T-helper 1 cell treated with Interleukin-12 subunit alpha and Interleukin-12 subunit beta and Interleukin-4 antibody, amounts not matched to agents 30 ng/mL and 1 ng/mL, for 36 hours (primary cell): ENCODE measurements around the gene PLCZ1. TPM values are rescaled to one million over a fixed set of nuclear protein-coding genes. Genes with fewer than 3 reads are reported as not detected.
"Not testable (repeated sequence)": the region's sequence is repeated elsewhere in the genome, so short reads cannot be mapped to it uniquely, and the experiment has no call there.

Source experiments
- intact Hi-C: fragments of 100-400 bp; cut with micrococcal nuclease; formaldehyde crosslinking; loops from one replicate; pipeline ENCODE4 v1.15.1; 2024
- total RNA-seq: library from RNA; stranded (reverse); gene quantifications from 2 replicates; pipeline ENCODE4 v1.2.3, GENCODE V29; 2022

Gene PLCZ1
- total RNA-seq, 1 donor from 2014 or later, result not detected

DNA sequence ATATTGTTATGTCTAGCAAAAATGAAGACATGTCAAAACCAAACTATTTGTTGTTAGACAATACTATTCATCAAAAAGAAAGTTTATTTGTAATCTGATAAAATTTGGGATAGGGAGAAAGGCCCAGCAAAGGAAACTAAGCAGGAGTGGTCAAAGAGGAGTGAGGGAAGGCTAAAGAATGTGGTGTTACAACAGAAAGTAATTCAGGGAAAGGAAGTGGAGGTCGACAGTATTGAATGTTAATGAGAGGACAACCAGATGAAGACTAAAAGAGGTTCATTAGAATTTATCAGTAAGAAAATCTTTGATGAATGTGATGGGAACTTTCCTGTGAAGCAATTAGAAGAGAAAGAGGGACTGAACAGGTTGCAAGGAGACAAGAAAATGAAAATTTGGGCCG, 33.9 kb downstream of the PLCZ1 start:
- intact Hi-C loops, result no loop called here

DNA sequence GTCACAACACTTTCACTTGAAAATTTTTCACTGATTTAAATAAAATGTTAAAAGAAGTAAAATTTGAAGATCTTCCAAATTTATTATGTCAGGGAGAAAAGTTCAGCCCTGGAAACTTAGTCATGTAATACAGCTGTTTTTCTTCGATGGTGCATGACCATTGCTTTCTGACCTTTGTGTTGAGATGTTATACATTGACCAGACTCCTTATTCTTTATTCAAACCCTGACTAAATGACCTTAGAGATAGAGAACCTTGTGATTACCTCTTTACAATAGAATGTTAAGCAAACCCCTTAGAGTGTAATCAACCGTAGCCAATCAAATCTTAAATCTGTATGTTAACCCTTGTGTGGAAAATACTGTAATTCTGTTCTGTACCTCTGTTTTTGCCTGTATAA, 34.5 kb downstream of the PLCZ1 start:
- intact Hi-C loops, result no loop called here

DNA sequence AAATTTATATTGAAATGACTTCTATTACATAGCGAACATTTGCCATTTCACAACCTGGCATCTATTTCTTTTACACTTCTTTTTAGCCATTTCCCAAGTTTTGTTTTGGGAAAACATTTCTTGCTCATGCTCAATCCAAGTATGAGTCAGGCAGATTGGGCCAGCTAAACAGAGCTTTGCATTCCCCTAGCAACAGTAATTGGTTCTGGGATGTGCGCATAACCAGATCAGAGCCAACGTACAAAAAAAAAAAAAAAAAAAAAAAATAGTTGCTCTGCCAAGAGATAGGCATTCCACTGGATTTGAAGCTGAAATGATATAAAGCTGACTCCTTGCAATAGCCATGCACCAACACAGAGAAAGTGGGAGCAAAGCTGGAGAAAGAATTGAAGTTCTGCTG, 37.5 kb downstream of the PLCZ1 start:
- intact Hi-C loops, result no loop called here

DNA sequence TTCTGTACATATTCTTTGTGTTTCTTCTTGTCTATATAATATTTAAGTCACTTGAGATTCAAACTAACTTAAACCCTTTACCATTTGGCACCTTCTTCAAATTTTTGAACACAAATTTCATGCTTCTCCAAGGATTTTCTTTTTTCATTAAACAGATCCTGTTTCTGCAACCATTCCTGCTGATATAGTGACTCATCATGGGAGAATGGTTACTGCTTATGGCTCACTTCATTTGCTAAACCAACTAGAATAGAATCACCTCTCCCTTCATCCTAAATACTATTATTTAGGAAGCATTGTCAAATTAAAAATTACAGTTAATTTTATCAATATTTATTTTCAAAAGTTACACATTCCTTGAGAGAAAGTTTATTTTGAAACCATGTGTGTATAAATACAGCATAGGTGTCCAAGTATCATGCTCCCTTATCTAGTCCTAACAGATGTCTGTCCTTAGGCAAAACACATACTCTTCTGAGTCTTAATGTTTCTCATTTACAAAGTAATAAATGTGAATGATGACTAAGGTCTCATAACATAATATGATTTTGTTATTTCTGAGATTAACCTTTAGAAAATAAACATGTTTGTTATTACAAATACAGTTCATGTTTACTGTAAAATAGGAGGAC, 40.7 kb downstream of the PLCZ1 start:
- intact Hi-C loops, result no loop called here

DNA sequence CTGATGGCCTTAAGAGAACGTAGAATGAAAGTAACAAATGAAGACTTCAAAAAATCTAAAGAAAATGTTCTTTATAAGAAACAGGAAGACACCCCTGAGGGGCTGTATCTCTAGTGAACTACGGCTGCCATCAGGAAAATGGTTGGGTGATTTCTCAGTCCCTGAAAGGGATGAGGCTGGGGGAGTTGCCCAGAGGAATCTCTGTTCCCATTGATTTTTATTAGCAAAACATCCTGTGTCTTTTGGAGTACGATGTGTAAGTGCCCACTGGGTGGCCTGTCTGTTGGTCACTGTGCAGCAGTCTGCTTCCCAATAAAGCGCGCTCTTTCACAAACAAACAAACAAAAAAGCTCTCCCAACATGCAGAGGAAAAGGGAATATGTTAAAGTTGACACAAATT, 43.8 kb downstream of the PLCZ1 start:
- intact Hi-C loops, result not testable (repeated sequence)

DNA sequence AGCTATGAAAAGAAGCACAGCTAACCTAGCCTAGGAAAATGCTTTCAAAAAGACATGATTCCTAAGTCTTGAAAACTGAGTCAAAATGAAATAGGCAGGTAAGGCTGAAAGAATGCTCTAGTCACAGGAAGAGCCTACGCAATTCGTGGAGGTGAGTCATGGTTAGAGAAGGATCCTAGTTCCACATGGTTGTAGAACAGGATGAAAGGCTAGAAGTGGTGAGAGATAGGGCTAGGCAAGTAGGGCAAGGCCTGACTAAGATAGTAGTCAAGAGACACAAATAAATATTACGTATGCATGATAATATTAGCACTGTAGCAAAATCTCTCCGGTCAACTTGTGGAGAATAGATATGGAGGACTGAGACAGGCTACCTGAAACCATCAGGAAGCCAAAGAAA, 47.2 kb downstream of the PLCZ1 start:
- intact Hi-C loops, result no loop called here

DNA sequence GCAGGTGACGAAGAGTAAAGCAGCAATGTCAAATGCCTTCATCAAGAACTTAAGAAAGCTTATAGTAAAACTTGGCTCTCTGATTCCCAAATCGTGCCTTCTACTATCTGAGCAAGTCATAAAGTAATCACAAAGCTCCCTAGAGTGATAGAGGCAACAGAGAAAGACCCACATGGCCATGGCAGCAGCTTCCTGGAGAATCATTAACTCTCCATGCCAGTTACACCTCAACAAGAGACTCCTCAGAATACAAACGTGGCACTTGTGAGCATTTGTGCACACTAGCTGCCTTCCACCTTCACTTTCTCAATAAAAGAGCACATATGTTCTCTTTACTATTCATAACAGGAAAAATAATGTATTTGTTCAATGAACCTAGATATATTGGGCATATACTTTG, 48.0 kb downstream of the PLCZ1 start:
- intact Hi-C loops, result no loop called here

DNA sequence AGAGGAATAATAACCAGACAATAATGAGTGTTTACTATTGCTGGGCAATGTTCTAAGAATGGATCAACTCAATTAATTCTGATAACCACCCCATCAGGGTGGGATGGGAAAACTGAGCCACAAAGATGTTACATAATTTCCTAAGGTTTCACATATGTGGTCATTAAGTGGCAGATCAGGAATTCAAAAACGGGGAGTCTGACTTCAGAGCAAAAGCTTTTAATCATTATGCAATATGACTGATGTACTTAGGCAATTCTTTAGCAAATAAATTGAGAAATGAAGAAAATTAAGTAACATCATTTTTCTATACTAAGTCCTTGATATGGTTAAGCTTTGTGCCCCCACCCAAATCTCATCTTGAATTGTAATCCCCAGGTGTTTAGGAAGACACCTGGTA, 53.4 kb downstream of the PLCZ1 start:
- intact Hi-C loops, result no loop called here

DNA sequence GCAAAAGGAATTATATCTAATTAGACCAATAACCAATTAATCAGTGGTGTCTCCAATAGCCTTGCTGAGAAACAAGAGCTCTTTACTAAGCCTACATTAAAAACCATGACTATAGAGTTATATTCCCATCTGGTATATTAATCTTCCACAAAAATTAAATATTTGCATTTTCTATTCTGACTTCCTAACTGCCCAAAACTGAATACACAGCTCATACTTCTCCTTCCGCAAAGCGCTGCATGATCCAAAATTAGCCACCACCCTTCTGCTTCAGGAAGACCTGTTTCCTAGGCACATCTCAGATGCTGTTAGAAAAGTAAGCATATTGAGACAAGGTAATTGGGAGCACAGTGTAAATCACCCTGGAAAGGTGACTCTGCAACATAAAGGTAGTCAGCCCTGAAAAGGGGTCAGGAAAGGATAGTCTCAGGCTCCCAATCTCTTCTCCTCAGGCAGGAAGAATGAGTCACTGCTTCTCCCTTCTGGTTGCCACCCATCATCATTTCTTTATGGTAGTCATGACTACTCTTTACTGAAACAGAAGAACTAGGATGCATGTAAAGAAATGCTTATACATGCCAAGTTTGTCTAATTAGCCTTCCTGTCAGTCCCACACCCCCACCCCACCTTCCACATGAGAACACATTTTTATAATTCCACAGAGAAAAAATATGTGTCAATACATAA, 54.3 kb downstream of the PLCZ1 start:
- intact Hi-C loops, result no loop called here

DNA sequence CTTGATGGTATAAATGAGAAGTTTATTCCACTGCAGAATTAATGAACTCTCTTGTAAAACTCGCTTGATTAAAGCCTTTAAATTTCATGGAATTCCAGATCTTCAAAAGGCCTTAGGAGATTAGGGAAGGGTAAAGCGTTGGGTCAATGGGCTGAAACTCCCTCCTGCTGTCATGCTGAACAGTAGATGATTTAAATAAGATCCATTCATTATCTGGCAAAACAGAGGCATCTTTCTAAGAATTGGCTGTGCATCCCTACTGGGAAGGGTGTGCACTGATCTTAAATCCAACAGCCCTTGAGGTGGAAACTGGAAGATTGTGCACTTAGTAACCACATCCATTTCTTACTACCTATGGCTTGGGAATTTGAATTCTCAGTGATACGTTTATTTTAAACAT, 56.0 kb downstream of the PLCZ1 start:
- intact Hi-C loops, result no loop called here

DNA sequence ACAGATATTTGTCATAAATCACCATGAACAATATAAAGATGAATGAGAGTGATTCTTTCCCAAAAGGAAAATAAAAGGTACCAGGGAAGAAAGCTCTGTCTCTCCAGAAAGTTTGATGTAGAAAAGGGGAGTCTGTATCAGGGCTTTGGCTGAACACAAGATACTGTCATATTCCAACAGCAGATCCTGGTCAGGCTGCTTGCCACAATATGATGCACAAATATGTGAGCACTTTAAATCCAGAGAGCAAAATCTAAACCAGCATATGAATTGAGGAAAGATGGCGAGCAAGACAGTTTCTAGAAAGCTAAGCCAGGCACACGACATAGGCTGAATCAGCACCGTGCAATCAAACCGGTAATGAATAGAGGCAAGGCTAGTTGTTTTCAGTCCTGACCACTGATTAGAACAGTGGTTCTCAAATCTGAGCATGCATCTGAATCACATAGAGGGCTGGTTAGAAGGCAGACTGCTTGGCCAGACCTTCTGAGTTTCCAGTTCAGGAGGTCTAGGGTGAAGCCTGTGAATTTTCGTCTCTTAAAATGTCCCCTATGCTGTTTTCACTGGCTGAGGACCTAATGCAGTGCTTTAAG, 60.7 kb downstream of the PLCZ1 start:
- intact Hi-C loops, result no loop called here

DNA sequence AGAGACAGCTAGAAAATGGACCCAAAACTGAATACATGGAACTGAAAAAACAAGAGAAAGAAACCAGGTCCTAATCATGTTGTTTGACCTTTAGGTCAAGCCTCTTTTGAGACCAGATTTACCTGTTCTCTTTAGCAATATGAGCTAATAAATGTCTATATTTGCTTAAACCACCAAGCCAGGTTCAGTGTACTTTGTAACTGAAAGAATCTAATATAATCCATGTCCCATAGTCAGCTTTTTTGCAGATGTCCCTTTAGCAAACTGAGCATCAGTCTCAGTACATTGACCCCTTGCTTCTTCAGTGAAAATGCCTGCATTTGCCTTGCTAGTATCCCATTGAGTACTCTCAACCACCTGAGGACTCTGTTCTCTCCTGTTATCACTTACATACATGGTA, 61.7 kb downstream of the PLCZ1 start:
- intact Hi-C loops, result no loop called here

DNA sequence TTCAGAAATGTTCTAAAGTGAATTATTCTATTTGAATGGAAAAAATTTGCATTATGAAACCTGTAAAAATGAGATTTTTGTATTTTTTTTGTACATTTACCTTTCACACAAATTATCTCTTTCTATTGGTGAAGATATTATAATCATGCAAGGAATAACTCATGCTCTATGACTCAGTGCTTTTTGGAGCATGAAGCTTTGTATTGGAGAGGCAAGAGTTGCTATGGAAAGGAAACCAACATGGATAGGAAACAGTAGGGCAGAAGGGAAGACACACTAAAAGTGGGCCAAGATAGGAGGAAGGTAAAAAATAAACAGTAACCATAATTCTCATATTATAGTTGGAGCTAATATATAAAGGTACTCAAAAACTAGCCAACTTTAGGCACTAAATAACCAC, 79.0 kb downstream of the PLCZ1 start:
- intact Hi-C loops, result no loop called here

DNA sequence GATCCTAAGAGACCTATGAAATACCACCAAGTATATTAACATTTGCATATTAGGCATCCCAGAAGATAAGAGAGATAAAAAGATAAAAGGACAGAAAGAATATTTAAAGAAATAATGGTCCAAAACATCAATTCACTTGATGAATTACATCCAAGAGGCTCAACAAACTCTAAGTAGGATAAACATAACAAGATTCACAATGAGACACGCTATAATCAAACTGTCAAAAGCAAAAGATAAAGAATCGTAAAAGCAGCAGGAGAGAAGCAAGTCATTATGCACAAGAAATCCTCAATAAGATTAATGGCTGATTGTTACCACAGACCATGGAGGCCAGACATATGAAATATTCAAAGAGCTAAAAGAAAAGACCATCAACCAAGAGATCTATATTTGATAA, 79.6 kb downstream of the PLCZ1 start:
- intact Hi-C loops, result no loop called here

DNA sequence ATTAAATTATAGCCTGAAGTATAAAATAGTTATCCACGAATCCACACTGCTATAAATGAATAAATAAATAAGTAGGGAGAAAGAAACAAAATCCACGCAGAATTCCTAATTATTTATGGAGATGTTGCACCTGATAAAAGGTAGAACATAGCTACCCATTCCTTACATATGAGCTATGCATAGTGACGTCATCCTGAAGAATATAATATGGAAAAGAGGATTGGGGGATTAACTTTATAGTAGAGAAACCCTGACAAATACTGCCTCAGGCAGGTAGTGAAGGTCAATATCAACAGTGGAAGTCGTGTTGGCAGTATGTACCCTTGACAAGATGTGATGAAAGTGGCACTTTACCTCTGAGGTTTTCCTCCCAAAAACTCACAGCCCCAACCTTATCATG, 82.5 kb downstream of the PLCZ1 start:
- intact Hi-C loops, result no loop called here

DNA sequence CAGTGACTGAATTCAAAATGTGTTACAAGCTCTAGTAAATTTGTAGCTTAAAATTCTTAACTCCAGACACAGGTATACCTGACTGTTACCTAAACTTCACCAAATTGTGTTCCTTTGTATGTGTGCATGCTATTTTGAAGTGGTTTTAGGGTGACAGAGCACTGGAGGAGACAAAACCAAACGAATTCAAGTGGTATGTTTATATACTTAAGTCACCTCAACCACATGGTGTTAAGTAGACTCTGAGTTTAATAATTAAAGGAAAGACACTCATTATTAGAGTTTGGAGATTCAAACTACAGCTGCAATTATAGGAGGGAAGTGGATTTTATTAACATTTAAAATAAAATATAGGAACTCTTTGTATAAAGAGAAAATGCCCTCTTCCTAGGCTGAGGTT, 84.3 kb downstream of the PLCZ1 start:
- intact Hi-C loops, result no loop called here

DNA sequence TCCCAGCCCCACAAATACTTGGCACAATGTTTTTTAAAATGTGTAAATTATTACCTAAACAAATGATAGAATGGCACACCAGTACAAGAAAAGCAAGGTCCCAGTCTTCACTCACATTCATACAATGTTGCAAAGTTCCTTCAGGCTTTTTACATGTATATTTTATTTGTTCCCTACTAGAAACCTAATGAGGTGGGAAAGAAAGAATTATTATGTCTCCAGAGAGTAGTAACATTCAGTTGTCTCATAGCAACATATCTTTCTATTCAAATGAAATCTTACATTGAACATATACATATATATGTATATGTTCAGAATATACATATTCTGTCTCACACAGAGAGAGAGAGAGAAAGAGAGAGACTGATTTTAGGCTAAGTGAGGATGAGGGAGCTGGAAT, 85.2 kb downstream of the PLCZ1 start:
- intact Hi-C loops, result no loop called here

DNA sequence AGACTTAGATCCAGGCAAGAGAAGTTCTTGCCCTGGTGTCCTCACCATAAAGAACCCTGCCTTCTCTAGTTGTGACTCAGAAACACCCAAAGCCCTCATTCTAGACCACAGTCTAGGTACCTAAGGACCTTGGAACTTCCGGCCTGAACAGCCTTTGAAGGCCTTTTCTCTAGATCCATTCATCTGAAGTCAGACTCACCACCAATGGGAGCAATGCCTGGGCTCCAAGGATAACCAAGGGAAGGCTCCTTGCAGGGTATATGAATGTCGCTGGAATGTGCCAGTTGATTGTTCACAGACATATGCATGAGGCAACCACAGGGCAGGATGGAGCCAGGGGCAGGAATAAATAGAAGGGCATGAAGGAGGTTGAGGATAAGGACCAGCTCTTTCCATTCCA, 86.3 kb downstream of the PLCZ1 start:
- intact Hi-C loops, result no loop called here

DNA sequence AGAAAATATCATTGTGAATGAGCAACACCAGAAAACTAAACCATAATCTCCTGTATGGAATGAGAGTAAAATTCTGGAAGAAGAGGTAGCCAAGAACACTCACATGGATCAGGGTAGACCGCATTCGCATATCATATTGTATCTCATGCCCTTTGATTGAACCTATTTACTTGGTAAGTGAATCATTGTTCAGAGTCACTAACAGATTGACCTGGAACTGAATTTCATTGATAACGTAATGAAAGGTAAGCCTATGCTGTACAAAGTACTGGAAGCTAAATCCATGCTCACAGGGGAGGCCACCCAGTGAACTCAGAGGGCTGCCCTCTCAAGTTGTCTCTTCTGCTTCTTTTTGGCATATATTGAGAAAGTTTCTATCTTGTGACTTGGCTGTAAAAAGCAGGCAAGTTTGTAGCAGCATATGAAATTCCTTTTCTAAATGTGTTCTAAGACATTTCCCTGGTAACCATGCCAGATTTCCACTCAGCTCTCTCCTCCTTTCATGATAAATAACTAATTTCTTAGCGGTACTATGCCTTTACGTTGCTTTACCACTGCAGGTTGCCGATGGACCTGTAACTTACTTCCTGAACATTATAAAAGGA, 91.4 kb downstream of the PLCZ1 start:
- intact Hi-C loops, result no loop called here

DNA sequence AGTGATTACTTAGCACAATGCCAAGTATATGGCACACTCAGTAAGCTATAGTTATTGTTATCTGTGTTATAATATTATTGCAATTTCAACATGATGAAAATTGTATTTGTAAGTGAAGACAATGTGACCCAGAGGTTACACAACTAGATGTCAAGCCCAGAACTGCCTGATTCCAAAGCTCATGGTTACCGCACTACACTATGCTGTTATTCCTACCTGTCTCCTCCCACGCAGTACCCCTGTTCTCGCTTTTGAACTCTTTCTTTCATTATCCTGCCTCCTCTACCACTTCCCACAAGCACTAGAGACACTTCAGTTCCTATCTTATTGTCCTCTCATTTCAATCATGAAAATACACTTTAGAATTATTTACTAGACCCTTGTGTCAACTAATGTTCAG, 93.2 kb downstream of the PLCZ1 start:
- intact Hi-C loops, result no loop called here

DNA sequence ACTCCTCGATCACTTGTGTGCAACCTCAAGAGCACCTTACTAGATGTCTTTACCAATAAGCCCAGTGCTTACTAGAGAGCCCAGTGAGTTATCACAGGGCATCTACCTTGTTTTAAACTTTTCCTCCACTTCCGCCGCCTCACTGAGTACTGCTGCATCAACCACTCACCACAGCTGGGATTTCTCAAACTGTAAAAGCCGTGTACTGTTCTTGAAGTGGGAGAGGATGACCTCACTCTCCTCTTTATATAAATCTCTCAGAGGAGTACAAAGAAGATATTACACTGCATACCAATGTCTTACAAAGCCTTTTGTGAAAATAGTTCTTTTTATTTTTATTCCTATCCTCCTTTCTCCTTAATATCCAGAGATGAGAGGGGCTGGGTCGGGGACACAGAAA, 94.1 kb downstream of the PLCZ1 start:
- intact Hi-C loops, result no loop called here

DNA sequence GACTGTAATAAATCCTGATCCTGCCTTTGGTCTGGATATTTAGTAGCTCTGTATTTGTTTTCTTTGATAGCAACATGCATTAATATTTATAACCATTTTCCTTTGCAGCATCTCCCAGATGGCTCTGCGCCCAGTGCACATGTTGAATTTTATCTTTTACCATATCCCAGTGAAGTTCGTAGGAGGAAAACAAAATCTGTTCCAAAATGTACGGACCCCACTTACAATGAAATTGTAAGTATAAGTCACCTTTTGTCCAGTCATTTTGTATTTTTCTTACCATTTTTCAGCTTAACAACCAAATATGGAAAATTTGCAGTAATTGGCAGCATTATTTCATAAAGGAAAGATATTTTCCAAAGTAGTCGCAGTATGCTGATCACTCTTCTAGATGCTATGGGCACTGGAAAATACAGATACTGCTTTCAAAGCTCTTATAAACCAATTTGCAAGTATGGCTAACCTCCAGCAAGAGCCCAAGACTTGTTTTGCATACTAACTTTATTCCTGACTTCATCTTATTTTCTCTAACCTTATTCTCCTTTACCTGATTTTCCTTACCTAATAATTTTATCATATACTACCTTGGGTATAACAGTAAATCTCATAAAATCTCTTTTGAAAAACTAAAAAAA, 97.4 kb downstream of the PLCZ1 start:
- intact Hi-C loops, result no loop called here
